K562 (cell line): ENCODE data around the gene FNBP1. TPM values are rescaled to one million over a fixed set of nuclear protein-coding genes. Genes with fewer than 3 reads are reported as not detected.

Experiments used
- BRCA1 ChIP-seq, 2 experiments: fragments of 450-650 bp in 1 of 2; sonication (generic) in 1 of 2; formaldehyde crosslinking in 1 of 2; IDR thresholded peaks; 2 replicates each; pipeline versions ENCODE4 v1.5.0 to v1.6.1; 2017 to 2020; ENCODE audit warnings: mild to moderate bottlenecking in 1 of 2, missing genetic modification reagents in 1 of 2
- BRF2 ChIP-seq: IDR thresholded peaks from 3 replicates; pipeline ENCODE4 v1.6.1; 2011; ENCODE audit warnings: borderline replicate concordance, mild to moderate bottlenecking; ENCODE audit not compliant: insufficient read length, insufficient read depth
- CBX3 ChIP-seq, 2 experiments: IDR thresholded peaks; 1 replicate in 1 of 2; 2 replicates in 1 of 2; pipeline ENCODE4 v1.6.1; 2012; ENCODE audit warnings: inconsistent platforms in 2 of 2, low read length in 2 of 2, borderline replicate concordance in 1 of 2, control low read depth in 1 of 2
- ELK3 ChIP-seq: fragments of 450-650 bp; formaldehyde crosslinking; IDR thresholded peaks from 2 replicates; pipeline ENCODE4 v1.4.0; 2020; ENCODE audit warnings: mild to moderate bottlenecking
- FOXJ2 ChIP-seq: fragments of 200-800 bp; sonication (Bioruptor generic); IDR thresholded peaks from 2 replicates; pipeline ENCODE4 v1.6.1; 2016; ENCODE audit warnings: missing genetic modification characterization, missing compliant biosample characterization
- HDGF ChIP-seq: fragments of 450-650 bp; IDR thresholded peaks from 2 replicates; pipeline ENCODE4 v1.6.1; 2016
- IRF9 ChIP-seq: fragments of 450-650 bp; IDR thresholded peaks from 2 replicates; pipeline ENCODE4 v1.6.1; 2016; ENCODE audit warnings: missing biosample characterization, missing genetic modification characterization
- MCM7 ChIP-seq, 2 experiments: fragments of 450-650 bp; IDR thresholded peaks; 2 replicates each; pipeline ENCODE4 v1.6.1; 2016 to 2018
- MLLT1 ChIP-seq, 2 experiments: fragments of 450-650 bp; IDR thresholded peaks; 2 replicates each; pipeline ENCODE4 v1.6.1; 2016
- SMARCE1 ChIP-seq: fragments of 450-650 bp; IDR thresholded peaks from 2 replicates; pipeline ENCODE4 v1.7.1; 2016; ENCODE audit warnings: mild to moderate bottlenecking
- SP1 ChIP-seq: sonication (generic); formaldehyde crosslinking; IDR thresholded peaks from 2 replicates; pipeline ENCODE4 v1.8.1; 2022; ENCODE audit warnings: mild to moderate bottlenecking, missing genetic modification reagents
- TAF7 ChIP-seq: fragments of 450-650 bp; IDR thresholded peaks from 2 replicates; pipeline ENCODE4 v1.6.1; 2016; ENCODE audit warnings: missing genetic modification characterization, missing compliant biosample characterization
- TCF7 ChIP-seq: sonication (generic); IDR thresholded peaks from 2 replicates; pipeline ENCODE4 v1.6.1; 2016; ENCODE audit warnings: antibody characterized with exemption, borderline replicate concordance
- USF2 ChIP-seq: sonication (generic); formaldehyde crosslinking; IDR thresholded peaks from 2 replicates; pipeline ENCODE4 v1.5.0; 2020; ENCODE audit warnings: missing genetic modification reagents
- ZBTB26 ChIP-seq: fragments of 450-650 bp; formaldehyde crosslinking; IDR thresholded peaks from 2 replicates; pipeline ENCODE4 v1.4.0; 2022; ENCODE audit warnings: missing genetic modification characterization
- ZFPM2 ChIP-seq: fragments of 250-450 bp; sonication (Bioruptor Pico); IDR thresholded peaks from 2 replicates; pipeline ENCODE4 v1.5.1; 2022; ENCODE audit warnings: mild to moderate bottlenecking
- ZNF140 ChIP-seq: fragments of 250-450 bp; sonication (Bioruptor Pico); IDR thresholded peaks from 2 replicates; pipeline ENCODE4 v1.8.0; 2021; ENCODE audit warnings: moderate library complexity, mild to moderate bottlenecking, inconsistent platforms
- ZNF431 ChIP-seq: sonication (generic); formaldehyde crosslinking; IDR thresholded peaks from 2 replicates; pipeline ENCODE4 v1.8.0; 2022; ENCODE audit warnings: mild to moderate bottlenecking, missing genetic modification reagents
- ZNF639 ChIP-seq, 2 experiments: fragments of 200-800 bp in 1 of 2; sonication (Bioruptor generic) in 1 of 2; sonication (generic) in 1 of 2; formaldehyde crosslinking in 1 of 2; IDR thresholded peaks in 1 of 2; conservative IDR thresholded peaks in 1 of 2; 2 replicates each; pipeline versions ENCODE4 v1.5.0 to v1.6.1; 2016 to 2020; ENCODE audit warnings: missing compliant biosample characterization in 1 of 2, missing genetic modification characterization in 1 of 2, missing genetic modification reagents in 1 of 2
- ZNF778 ChIP-seq: fragments of 450-650 bp; formaldehyde crosslinking; IDR thresholded peaks from 2 replicates; pipeline ENCODE4 v1.4.0; 2020; ENCODE audit warnings: mild to moderate bottlenecking, moderate library complexity
- ZSCAN29 ChIP-seq: fragments of 450-650 bp; IDR thresholded peaks from 2 replicates; pipeline ENCODE4 v1.6.1; 2017
- polyA plus RNA-seq, 8 experiments: library from polyadenylated mRNA; depleted of rRNA in 4 of 8; stranded (reverse) in 5 of 8; unstranded in 3 of 8; fragments of >200 nt; fragmentation: Nextera tagmentation in 2 of 8; fragmentation: Illumina TruSeq in 1 of 8; extraction: Ambion mirVana in 2 of 8; extraction: Trizol in 1 of 8; gene quantifications; 2 replicates each; pipeline versions ENCODE4 v1.2.1 to v1.2.3, GENCODE V29; 2011 to 2014; ENCODE audit warnings: inconsistent platforms in 1 of 8, missing spikeins in 1 of 8
- total RNA-seq, 7 experiments: library from RNA; depleted of rRNA in 6 of 7; stranded (reverse); fragments of >200 nt in 6 of 7; fragmentation: Illumina TruSeq in 2 of 7; extraction: Trizol in 2 of 7; gene quantifications; 2 replicates each; pipeline versions ENCODE4 v1.2.1 to v1.2.3, GENCODE V29; 2011 to 2021; ENCODE audit warnings: low replicate concordance in 1 of 7

Gene FNBP1
- total and polyA plus RNA-seq, 9 of the 15 experiments (the other 6 are each of a cell fraction or from before 2014, with no cell fraction given), result 1.8 to 14.9 (median 7.6) TPM

- 0 out of 2 replicates have a peak, but pooled peaks have one; percentile 20 for TF ChIP-seq ZBTB26 (CRISPR knock-in tag)
- no peak for TF ChIP-seq ZNF639 (CRISPR knock-in tag; conservative IDR thresholded peaks at IDR 0.05 in 1 of 2, IDR thresholded peaks at IDR 0.05 in 1 of 2)
- TF ChIP-seq MCM7 (IDR thresholded peaks at IDR 0.05), result no peak
- no peak for TF ChIP-seq ELK3
- no peak for TF ChIP-seq ZSCAN29
- no peak for TF ChIP-seq HDGF
- TF ChIP-seq SP1 (CRISPR knock-in tag), result no peak
- TF ChIP-seq TCF7, result no peak
- TF ChIP-seq USF2 (CRISPR knock-in tag), result no peak
- no peak for TF ChIP-seq TAF7
- TF ChIP-seq CBX3 (IDR thresholded peaks at IDR 0.05; ENCODE audit: borderline replicate concordance in 1 of 2, low read length in 2 of 2), result no peak
- no peak for TF ChIP-seq IRF9 (tag)
- no peak for TF ChIP-seq SMARCE1
- TF ChIP-seq FOXJ2 (tag), result no peak
- TF ChIP-seq BRF2, result no peak
- TF ChIP-seq ZFPM2 (CRISPR knock-in tag), result peak; percentile 72; the same call in 1 of the 2 replicates
- no peak for TF ChIP-seq BRCA1 (IDR thresholded peaks at IDR 0.05)
- no peak for TF ChIP-seq BRCA1 (CRISPR knock-in tag; IDR thresholded peaks at IDR 0.05)
- TF ChIP-seq MLLT1 (IDR thresholded peaks at IDR 0.05), result no peak
- no peak for TF ChIP-seq ZNF778 (CRISPR knock-in tag)
- no peak for TF ChIP-seq ZNF140
- TF ChIP-seq ZNF431, result no peak
Observed at GRCh38 chr9:129885018-129885669, 157.8 kb downstream of the FNBP1 start (continued).
